ENCODE data around the gene SGPP1. TPM values are rescaled to one million over a fixed set of nuclear protein-coding genes. Genes with fewer than 3 reads are reported as not detected.

SGPP1 gene
- total and polyA plus RNA-seq, 2 of the 8 experiments (the other 6 are each of a cell fraction or from before 2014, with no cell fraction given), result 5.7 to 8.1 TPM

GRCh38 chr14:63685401-63685800 is 42.5 kb downstream of the SGPP1 start:
- Histone ChIP-seq H4K5ac (ENCODE audit: insufficient read length, low read depth, low read length) (no peak overlapping the region), H3K79me2 (ENCODE audit: control insufficient read depth in 1 of 2, insufficient read depth in 2 of 2, low read length in 2 of 2) (no peaks in the 10 kb centered on the region), H3K27me3 (replicated peaks in 1 of 4; ENCODE audit: control insufficient read depth in 3 of 4, extremely low read depth in 1 of 4, insufficient read depth in 3 of 4, low read length in 3 of 4) (no peaks in the 10 kb centered on the region), H2BK120ac (replicated peaks; ENCODE audit: low read depth, low read length) (no peak overlapping the region), H2BK5ac (ENCODE audit: low read depth, low read length) (no peak overlapping the region), H3K4ac (replicated peaks; ENCODE audit: insufficient read length, low read depth, low read length) (no peak overlapping the region), H4K8ac (ENCODE audit: extremely low read depth, insufficient read depth, low read length) (no peak overlapping the region), H3K18ac (ENCODE audit: extremely low read depth, low read length) (no peak overlapping the region), H3K23ac (ENCODE audit: insufficient read length) (no peak overlapping the region), H4K91ac (replicated peaks; ENCODE audit: insufficient read length, low read length) (no peak overlapping the region), H3K9ac (replicated peaks in 1 of 4; ENCODE audit: extremely low read depth in 1 of 4, low read depth in 3 of 4, low read length in 3 of 4) (no peak overlapping the region), H3K27ac (ENCODE audit: low read depth, low read length) (no peak overlapping the region), H4K20me1 (replicated peaks in 1 of 2; ENCODE audit: control insufficient read depth in 1 of 2, insufficient read depth in 2 of 2, low read length in 2 of 2) (no peaks in the 10 kb centered on the region), H2BK12ac (ENCODE audit: low read depth, low read length) (no peak overlapping the region), H2BK15ac (ENCODE audit: low read length) (no peak overlapping the region), H3K36me3 (ENCODE audit: control insufficient read depth in 2 of 4, insufficient read depth in 4 of 4, low read length in 3 of 4) (no peaks in the 10 kb centered on the region), H3K56ac (replicated peaks; ENCODE audit: insufficient read length, low read depth, low read length) (no peak overlapping the region), H3K4me3 (ENCODE audit: extremely low read depth in 1 of 4, insufficient read depth in 2 of 4, low read depth in 3 of 4, low read length in 4 of 4) (no peak overlapping the region), H3K4me2 (ENCODE audit: insufficient read depth in 1 of 2, low read depth in 2 of 2, low read length in 2 of 2) (no peak overlapping the region), H2AFZ (ENCODE audit: low read length) (no peak overlapping the region), H3K14ac (ENCODE audit: insufficient read length) (no peak overlapping the region), H3K9me3 (ENCODE audit: insufficient read depth in 2 of 2, low read depth in 1 of 2, low read length in 1 of 2) (no peaks in the 10 kb centered on the region), H3K79me1 (ENCODE audit: low read depth, low read length) (no peaks in the 10 kb centered on the region), H2BK20ac (ENCODE audit: low read length) (no peak overlapping the region), H3K23me2 (ENCODE audit: low read depth, low read length) (no peaks in the 10 kb centered on the region), H3K4me1 (replicated peaks in 1 of 4; ENCODE audit: control insufficient read depth in 3 of 4, insufficient read depth in 4 of 4, low read length in 3 of 4) (no peaks in the 10 kb centered on the region), H2AK5ac (ENCODE audit: low read depth, low read length) (no peak overlapping the region)
- DNase-seq (ENCODE audit: low read depth in 1 of 2, low spot score in 2 of 2), result no peak
- POLR2A ChIA-PET (ENCODE audit: partially characterized antibody), result no interaction called here
- CTCF ChIA-PET (ENCODE audit: partially characterized antibody), result no interaction called here
- WGBS, 2 experiments (ENCODE audit: extremely low coverage in 1 of 2, insufficient coverage in 1 of 2, insufficient read length in 1 of 2, insufficient replicate concordance in 2 of 2, low coverage in 1 of 2, low lambda C conversion rate in 2 of 2, missing lambda C conversion rate in 1 of 2), result 96% methylated on average over 1 of the region's 1 CpG; no CpG with 5 or more reads in 1 of the 2 experiments
- no peak for FAIRE-seq
- TF ChIP-seq SUZ12 (IDR thresholded peaks at IDR 0.05; ENCODE audit: low read length) (no peak), POLR2A (IDR thresholded peaks at IDR 0.05; ENCODE audit: control extremely low read depth in 1 of 2, low read depth in 2 of 2, low read length in 2 of 2) (no peak), CEBPB (IDR thresholded peaks at IDR 0.05; ENCODE audit: low read depth, low read length) (peak; percentile 43; the same call in 1 of the 2 replicates)
